IMR-90 (cell line): Measurements from ENCODE around the gene PIWIL4. TPM values are rescaled to one million over a fixed set of nuclear protein-coding genes. Genes with fewer than 3 reads are reported as not detected.

Experiments used
- ATAC-seq: fragments of 200-7000 bp; cut with Tn5 transposase; 2 replicates; pipeline ENCODE4 v1.9.1; 2020; ENCODE audit warnings: low read depth, mild to moderate bottlenecking, moderate library complexity
- BruUV-seq: library from RNA; stranded (reverse); fragments of 400-500 nt; replicated peaks from 2 replicates; lab custom pipeline; 2021; lab: Mats Ljungman, UMichigan
- CTCF ChIA-PET: fragments of 300-600 bp; formaldehyde crosslinking; extraction: SDS; loops from one replicate; lab custom pipeline; 2021; ENCODE audit warnings: antibody characterized with exemption; lab: Yijun Ruan, JAX
- POLR2A ChIA-PET: fragments of 300-600 bp; sonication (Branson Sonifier 250); formaldehyde crosslinking; loops from one replicate; lab custom pipeline; 2022; ENCODE audit warnings: antibody characterized with exemption; ENCODE audit not compliant: unreplicated experiment; lab: Charles Lee
- DNase-seq: peaks from one replicate; pipeline ENCODE4 v3.0.0; 2013
- H2AFZ ChIP-seq: replicated peaks from 2 replicates; pipeline ENCODE3; 2013; ENCODE audit warnings: low read length, mild to moderate bottlenecking; ENCODE audit not compliant: poor library complexity
- H2AK5ac ChIP-seq: 2 replicates; pipeline ENCODE4 v1.6.1; 2013; ENCODE audit warnings: low read depth, low read length, inconsistent platforms
- H2AK9ac ChIP-seq: replicated peaks from 2 replicates; pipeline ENCODE3; 2013; ENCODE audit warnings: mild to moderate bottlenecking, low read depth, low read length, moderate library complexity; ENCODE audit not compliant: poor library complexity
- H2BK120ac ChIP-seq: 2 replicates; pipeline ENCODE4 v1.6.1; 2013; ENCODE audit warnings: low read depth, low read length, inconsistent platforms
- H2BK15ac ChIP-seq: 3 replicates; pipeline ENCODE4 v1.6.1; 2013; ENCODE audit warnings: low read depth, low read length, inconsistent platforms
- H2BK20ac ChIP-seq: 2 replicates; pipeline ENCODE4 v1.6.1; 2013; ENCODE audit warnings: low read depth, mild to moderate bottlenecking, inconsistent platforms, low read length, moderate library complexity
- H2BK5ac ChIP-seq: 2 replicates; pipeline ENCODE4 v1.6.1; 2013; ENCODE audit warnings: mild to moderate bottlenecking, low read depth, low read length, inconsistent platforms; ENCODE audit not compliant: poor library complexity, severe bottlenecking
- H3K14ac ChIP-seq: replicated peaks from 2 replicates; pipeline ENCODE4 v1.6.1; 2013; ENCODE audit warnings: low read depth, low read length, inconsistent platforms
- H3K18ac ChIP-seq: 2 replicates; pipeline ENCODE4 v1.6.1; 2013; ENCODE audit warnings: low read depth, low read length, control low read depth
- H3K23ac ChIP-seq: 2 replicates; pipeline ENCODE4 v1.6.1; 2013; ENCODE audit warnings: low read depth, low read length, inconsistent platforms
- H3K27ac ChIP-seq: 2 replicates; pipeline ENCODE4 v1.5.1; 2013; ENCODE audit warnings: mild to moderate bottlenecking, control low read depth, low read length; ENCODE audit not compliant: insufficient read depth
- H3K27me3 ChIP-seq: 2 replicates; pipeline ENCODE4 v1.6.1; 2013; ENCODE audit warnings: low read length; ENCODE audit not compliant: control insufficient read depth, insufficient read depth
- H3K36me3 ChIP-seq: 2 replicates; pipeline ENCODE4 v1.6.1; 2013; ENCODE audit warnings: low read length, mixed read lengths; ENCODE audit not compliant: control insufficient read depth, insufficient read depth
- H3K4ac ChIP-seq: 2 replicates; pipeline ENCODE4 v1.6.1; 2013; ENCODE audit warnings: low read depth, low read length, inconsistent platforms
- H3K4me1 ChIP-seq: 2 replicates; pipeline ENCODE4 v1.6.1; 2013; ENCODE audit warnings: low read length, mixed read lengths; ENCODE audit not compliant: control insufficient read depth, insufficient read depth
- H3K4me2 ChIP-seq: 2 replicates; pipeline ENCODE4 v1.6.1; 2013; ENCODE audit warnings: low read depth, mild to moderate bottlenecking, control low read depth, low read length, moderate library complexity
- H3K4me3 ChIP-seq: 2 replicates; pipeline ENCODE4 v1.5.1; 2013; ENCODE audit warnings: low read depth, mild to moderate bottlenecking, control low read depth, low read length, moderate library complexity; ENCODE audit not compliant: insufficient read depth
- H3K56ac ChIP-seq: 2 replicates; pipeline ENCODE4 v1.6.1; 2013; ENCODE audit warnings: low read length, inconsistent platforms; ENCODE audit not compliant: insufficient read depth; ENCODE audit errors: extremely low read depth
- H3K79me1 ChIP-seq, 2 experiments: 2 replicates each; pipeline ENCODE4 v1.6.1; 2013; ENCODE audit warnings: low read length in 2 of 2, inconsistent platforms in 1 of 2, low read depth in 1 of 2
- H3K9ac ChIP-seq: 2 replicates; pipeline ENCODE4 v1.6.1; 2013; ENCODE audit warnings: low read depth, low read length, control low read depth
- H3K9me1 ChIP-seq: 2 replicates; pipeline ENCODE4 v1.6.1; 2013; ENCODE audit warnings: low read length, inconsistent platforms; ENCODE audit not compliant: insufficient read depth
- H3K9me3 ChIP-seq: 2 replicates; pipeline ENCODE4 v1.6.1; 2013; ENCODE audit warnings: low read length; ENCODE audit not compliant: control insufficient read depth, insufficient read depth
- H4K20me1 ChIP-seq: 2 replicates; pipeline ENCODE4 v1.6.1; 2013; ENCODE audit warnings: low read length, inconsistent platforms; ENCODE audit not compliant: insufficient read depth
- H4K5ac ChIP-seq: 2 replicates; pipeline ENCODE4 v1.6.1; 2013; ENCODE audit warnings: mild to moderate bottlenecking, low read depth, low read length, control low read depth
- H4K8ac ChIP-seq, 2 experiments: 2 replicates each; pipeline ENCODE4 v1.6.1; 2013; ENCODE audit warnings: low read depth in 2 of 2, low read length in 2 of 2, control low read depth in 1 of 2, inconsistent platforms in 1 of 2
- H4K91ac ChIP-seq: 2 replicates; pipeline ENCODE4 v1.6.1; 2013; ENCODE audit warnings: low read depth, low read length, inconsistent platforms; ENCODE audit not compliant: insufficient read depth
- CTCF ChIP-seq: conservative IDR thresholded peaks from 2 replicates; pipeline ENCODE4 v1.5.1; 2012; ENCODE audit warnings: mild to moderate bottlenecking, low read depth, low read length, improper control_type of control experiment
- FOS ChIP-seq: fragments of 150-350 bp; IDR thresholded peaks from 2 replicates; pipeline ENCODE4 v1.6.1; 2016; ENCODE audit warnings: low read depth, low read length
- MAFK ChIP-seq: IDR thresholded peaks from 2 replicates; pipeline ENCODE4 v1.6.1; 2012; ENCODE audit warnings: low read depth, low read length, improper control_type of control experiment
- MAZ ChIP-seq: IDR thresholded peaks from 2 replicates; pipeline ENCODE4 v1.6.1; 2012; ENCODE audit warnings: low read depth, mild to moderate bottlenecking, low read length, improper control_type of control experiment, moderate library complexity, borderline replicate concordance
- NFE2L2 ChIP-seq: fragments of 150-350 bp; IDR thresholded peaks from 2 replicates; pipeline ENCODE4 v1.6.1; 2016; ENCODE audit warnings: low read depth, mild to moderate bottlenecking, low read length
- RCOR1 ChIP-seq: IDR thresholded peaks from 2 replicates; pipeline ENCODE4 v1.6.1; 2012; ENCODE audit warnings: mild to moderate bottlenecking, low read length, improper control_type of control experiment; ENCODE audit not compliant: insufficient replicate concordance
- RFX5 ChIP-seq: IDR thresholded peaks from 2 replicates; pipeline ENCODE4 v1.8.0; 2012; ENCODE audit warnings: low read depth, mild to moderate bottlenecking, low read length, moderate library complexity
- SMC3 ChIP-seq: fragments of 150-350 bp; IDR thresholded peaks from 2 replicates; pipeline ENCODE4 v1.6.1; 2016; ENCODE audit warnings: low read depth, mild to moderate bottlenecking, antibody characterized with exemption, low read length, moderate library complexity
- WGBS, 2 experiments: methylation state at CpG; one replicate each; pipeline versions ENCODE4 v1.1.5 to v1.1.7; 2013; ENCODE audit warnings: missing lambda C conversion rate in 2 of 2; ENCODE audit not compliant: insufficient read length in 1 of 2; ENCODE audit errors: extremely low coverage in 2 of 2; 5-methylcytosine and 5-hydroxymethylcytosine counted together
- dilution Hi-C: fragments of 300-500 bp; cut with HindIII; formaldehyde crosslinking; loops from one replicate; pipeline ENCODE4 v1.14.3; 2018; ENCODE audit warnings: low sequenced_read_pairs; ENCODE audit not compliant: unreplicated experiment
- in situ Hi-C: fragments of 300-500 bp; cut with MboI; formaldehyde crosslinking; loops from 3 replicates; pipeline ENCODE4 v1.14.3; 2019; ENCODE audit warnings: low sequenced_read_pairs, inconsistent platforms, mixed read lengths
- intact Hi-C: fragments of 100-400 bp; cut with micrococcal nuclease; formaldehyde crosslinking; loops from 2 replicates; pipeline ENCODE4 v1.10.0; 2022
- polyA plus RNA-seq, 3 experiments: library from polyadenylated mRNA; depleted of rRNA; stranded (reverse); fragments of >200 nt; gene quantifications; 2 replicates each; pipeline ENCODE4 v1.2.3, GENCODE V29; 2012; ENCODE audit warnings: low replicate concordance in 1 of 3
- total RNA-seq: library from RNA; depleted of rRNA; stranded (reverse); fragments of >200 nt; gene quantifications from 2 replicates; pipeline ENCODE4 v1.2.3, GENCODE V29; 2012

The PIWIL4 gene
- total and polyA plus RNA-seq, 2 of the 4 experiments (the other 2 are of a cell fraction): 0.72 to 1.3 TPM

- ATAC-seq: no peak; the same call in 1 of the 2 replicates
- Histone ChIP-seq H3K9ac (peak overlapping the region; percentile 31; the same call in 1 of the 2 replicates), H3K9me1 (peaks cover 8% of the 10 kb centered on the region), H3K23ac (no peak overlapping the region), H3K36me3 (peaks cover 2% of the 10 kb centered on the region; the same call in 1 of the 2 replicates), H3K27ac (no peak overlapping the region; the same call in 1 of the 2 replicates), H3K56ac (0 out of 2 replicates have a peak overlapping the region, but pooled peaks have one; percentile 0), H3K4me1 (peaks cover 6% of the 10 kb centered on the region), H2AK9ac (peak overlapping the region; percentile 86), H3K4ac (peak overlapping the region; percentile 32; the same call in 1 of the 2 replicates), H3K4me2 (peak overlapping the region; percentile 50), H2BK15ac (no peak overlapping the region), H4K5ac (peak overlapping the region; percentile 12; the same call in 1 of the 2 replicates), H4K8ac (peak overlapping the region; percentile 61 to 65; a peak in 3 of 4 replicates), H3K4me3 (peak overlapping the region; percentile 69), H2BK120ac (no peak overlapping the region), H4K20me1 (peaks cover 10% of the 10 kb centered on the region; the same call in 1 of the 2 replicates), H2BK5ac (peak overlapping the region; percentile 8), H2AK5ac (no peak overlapping the region), H3K14ac (no peak overlapping the region), H3K9me3 (no peaks in the 10 kb centered on the region), H3K27me3 (no peaks in the 10 kb centered on the region), H3K79me1 (peaks cover 12 to 33% of the 10 kb centered on the region in 2 experiments), H2BK20ac (no peak overlapping the region), H3K18ac (no peak overlapping the region), H2AFZ (peak overlapping the region; percentile 98), H4K91ac (no peak overlapping the region; the same call in 1 of the 2 replicates)
- intact Hi-C loops (no loop called here), dilution Hi-C loops (no loop called here), in situ Hi-C loops (no loop called here)
- DNase-seq: no peak
- no TSS peak for BruUV-seq
- TF ChIP-seq NFE2L2: no peak
- no peak for TF ChIP-seq CTCF
- TF ChIP-seq MAZ: no peak
- TF ChIP-seq RCOR1: no peak
- no peak for TF ChIP-seq RFX5
- TF ChIP-seq FOS: no peak
- TF ChIP-seq SMC3: no peak
- TF ChIP-seq MAFK: no peak
- 6% methylated on average over 40 of the region's 59 CpGs; no CpG with 5 or more reads in 1 of the 2 experiments for whole genome bisulfite sequencing, 2 experiments
- ChIA-PET POLR2A (interaction anchor here (0.7 kb wide), 1 partner anchor 32 kb away, joined by 7 read pairs; the partner anchor contains the start of gene C11orf97), CTCF (no interaction called here)
Observed at GRCh38 chr11:94544646-94545263, 22.4 kb upstream of the PIWIL4 start.
